Frontal cortex (tissue), 1 donor: ENCODE results near the gene FSCN2. TPM values are rescaled to one million over a fixed set of nuclear protein-coding genes. Genes with fewer than 3 reads are reported as not detected.

Experiments used
- small RNA-seq: library from RNA; depleted of rRNA; stranded (forward); fragments of <200 nt; gene quantifications from one replicate; pipeline ENCODE3, GENCODE V24; 2014
- total RNA-seq: library from RNA; depleted of rRNA; stranded (reverse); fragments of >200 nt; gene quantifications from one replicate; pipeline ENCODE4 v1.2.3, GENCODE V29; 2014

Gene FSCN2
- total RNA-seq, 1 donor from 2014 or later = 4.9 TPM

Small RNA genes lying within 50 kb of the gene (small RNA-seq; reads per million reads assigned to genes)
- not detected for gene RF00019

Other genes with a start within 250 kb of the FSCN2 start
- 13.9 TPM for gene SLC38A10, start 233.1 kb upstream of the FSCN2 start, total RNA-seq
- gene BAHCC1, start 132.9 kb upstream of the FSCN2 start, total RNA-seq = 5.7 TPM
- 5,358 TPM for gene ACTG1, start 15.6 kb upstream of the FSCN2 start, total RNA-seq
- 21.6 TPM for gene FAAP100, start 24.0 kb downstream of the FSCN2 start, total RNA-seq
- gene NPLOC4, start 108.7 kb downstream of the FSCN2 start, total RNA-seq = 39.9 TPM
- gene TSPAN10, start 108.8 kb downstream of the FSCN2 start, total RNA-seq = not detected
- gene PDE6G, start 128.2 kb downstream of the FSCN2 start, total RNA-seq = not detected
- 8.2 TPM for gene OXLD1, start 138.2 kb downstream of the FSCN2 start, total RNA-seq
- gene CCDC137, start 138.4 kb downstream of the FSCN2 start, total RNA-seq = 6.1 TPM
- 40.4 TPM for gene ARL16, start 155.4 kb downstream of the FSCN2 start, total RNA-seq
- gene HGS, start 155.6 kb downstream of the FSCN2 start, total RNA-seq = 44.4 TPM
- 4.9 TPM for gene MRPL12, start 175.0 kb downstream of the FSCN2 start, total RNA-seq
- 4.9 TPM for gene SLC25A10, start 183.9 kb downstream of the FSCN2 start, total RNA-seq